ENCODE data around the gene PRXL2C.

GRCh38 chr9:96618209-96619123 lies 36.7 kb downstream of the PRXL2C start:
- TF ChIP-seq CTCF (IDR thresholded peaks at IDR 0.05; ENCODE audit: low read depth, low read length) (no peak), POLR2A (IDR thresholded peaks at IDR 0.05; ENCODE audit: extremely low read depth, insufficient read length) (no peak)

Data from NB4 (cell line).